Measurements from ENCODE around the gene IL22RA2. TPM values are rescaled to one million over a fixed set of nuclear protein-coding genes. Genes with fewer than 3 reads are reported as not detected.

Gene IL22RA2
- polyA plus RNA-seq, 1 of the 3 experiments (the other 2 are of a cell fraction) = not detected

GRCh38 chr6:137202078-137202477, 28.6 kb upstream of the IL22RA2 start:
- Histone ChIP-seq H3K9me2 (no peaks in the 10 kb centered on the region), H3K4me3 (ENCODE audit: low read depth in 2 of 2, low read length in 1 of 2) (no peak overlapping the region), H4K20me1 (ENCODE audit: insufficient read depth) (no peaks in the 10 kb centered on the region), H3K27me3 (ENCODE audit: insufficient read depth) (no peaks in the 10 kb centered on the region), H3K4me1 (ENCODE audit: control insufficient read depth in 1 of 2, insufficient read depth in 2 of 2, low read depth in 1 of 2, low read length in 1 of 2) (no peaks in the 10 kb centered on the region), H2AFZ (ENCODE audit: low read depth) (no peak overlapping the region), H3F3A (replicated peaks; ENCODE audit: insufficient read depth) (peaks cover 5% of the 10 kb centered on the region), H3K27ac (ENCODE audit: low read depth in 2 of 2, low read length in 1 of 2) (no peak overlapping the region), H3K79me2 (ENCODE audit: insufficient read depth) (0 out of 2 replicates have a peak, but pooled peaks cover under 1% of the 10 kb centered on the region), H3K9ac (no peak overlapping the region), H3K4me2 (no peak overlapping the region), H3K9me3 (no peaks in the 10 kb centered on the region), H3K36me3 (replicated peaks in 1 of 2; ENCODE audit: control insufficient read depth in 1 of 2, insufficient read depth in 2 of 2, low read length in 1 of 2) (peaks cover 45 to 83% of the 10 kb centered on the region in 2 experiments)
- ChIA-PET POLR2A (no interaction called here), CTCF (interaction anchor here (1.2 kb wide), 1 partner anchor 356 kb away, joined by 3 read pairs; no protein-coding TSS in a partner anchor)
- peak; percentile 40 for DNase-seq
- 79% methylated on average over 6 of the region's 6 CpGs for WGBS (ENCODE audit: low lambda C conversion rate)
- TF ChIP-seq RXRA (IDR thresholded peaks at IDR 0.05; ENCODE audit: borderline replicate concordance, low read depth) (no peak), FOXM1 (IDR thresholded peaks at IDR 0.05; ENCODE audit: low read depth) (no peak), JUND (IDR thresholded peaks at IDR 0.05) (no peak), CTCF (IDR thresholded peaks at IDR 0.05) (no peak), RAD21 (IDR thresholded peaks at IDR 0.05; ENCODE audit: low read length) (peak; percentile 60), FOXJ3 (CRISPR knock-in tag; IDR thresholded peaks at IDR 0.05) (no peak), EZH2phosphoT487 (IDR thresholded peaks at IDR 0.05; ENCODE audit: borderline replicate concordance, low read depth) (no peak), SMC3 (IDR thresholded peaks at IDR 0.05; ENCODE audit: low read depth, low read length) (peak; percentile 51; the same call in 1 of the 2 replicates), USF2 (IDR thresholded peaks at IDR 0.05; ENCODE audit: borderline replicate concordance, low read depth, low read length) (no peak)

- no peaks in the 10 kb centered on the region for H4K20me1 ChIP-seq (ENCODE audit: insufficient read depth)
- H3K27me3 ChIP-seq (ENCODE audit: insufficient read depth) = no peaks in the 10 kb centered on the region
- H3K79me2 ChIP-seq (ENCODE audit: insufficient read depth) = no peaks in the 10 kb centered on the region
- no peak overlapping the region for H3K4me2 ChIP-seq
- no peak overlapping the region for H3K4me3 ChIP-seq (ENCODE audit: low read depth in 2 of 2, low read length in 1 of 2)
- no peak overlapping the region for H3K27ac ChIP-seq (ENCODE audit: low read depth in 2 of 2, low read length in 1 of 2)
- no peak overlapping the region for H3K9ac ChIP-seq
- DNase-seq = no peak
- no peak overlapping the region for H2AFZ ChIP-seq (ENCODE audit: low read depth)
- CTCF ChIA-PET = interaction anchor here (0.9 to 3.3 kb wide), 3 partner anchors 12 to 355 kb away, joined by 3 to 11 read pairs (median 4); no protein-coding TSS in a partner anchor
- no peaks in the 10 kb centered on the region for H3K9me2 ChIP-seq
- H3F3A ChIP-seq (replicated peaks; ENCODE audit: insufficient read depth) = peaks cover 4% of the 10 kb centered on the region
- no peak for TF ChIP-seq TEAD4 (IDR thresholded peaks at IDR 0.05; ENCODE audit: borderline replicate concordance, insufficient read depth)
- TF ChIP-seq RFX5 (IDR thresholded peaks at IDR 0.05; ENCODE audit: low read length) = no peak
- TF ChIP-seq PBX3 (IDR thresholded peaks at IDR 0.05) = no peak
- TF ChIP-seq FOXM1 (IDR thresholded peaks at IDR 0.05; ENCODE audit: low read depth) = no peak
- TF ChIP-seq RAD21 (IDR thresholded peaks at IDR 0.05; ENCODE audit: low read length) = no peak
- 100% methylated on average over 1 of the region's 1 CpG for WGBS (ENCODE audit: low lambda C conversion rate)
- H3K4me1 ChIP-seq (ENCODE audit: control insufficient read depth in 1 of 2, insufficient read depth in 2 of 2, low read depth in 1 of 2, low read length in 1 of 2) = no peaks in the 10 kb centered on the region
- no peaks in the 10 kb centered on the region for H3K9me3 ChIP-seq
- POLR2A ChIA-PET = no interaction called here
- peaks cover 43 to 78% of the 10 kb centered on the region in 2 experiments for H3K36me3 ChIP-seq (replicated peaks in 1 of 2; ENCODE audit: control insufficient read depth in 1 of 2, insufficient read depth in 2 of 2, low read length in 1 of 2)
Observed at GRCh38 chr6:137201006-137201405, 27.6 kb upstream of the IL22RA2 start.
